NCI-H1436 (cell line): ENCODE results near the gene ZNF224.
"Not testable (repeated sequence)": the region's sequence is repeated elsewhere in the genome, so short reads cannot be mapped to it uniquely, and the experiment has no call there.

Experiments
- DNase-seq: peaks from one replicate; lab custom pipeline; 2025; lab: John Stamatoyannopoulos, UW

ZNF224 gene

GRCh38 chr19:44093931-44094765, at the start of gene ZNF224:
Gene ZNF224, plus strand, starts transcription at chr19:44094361. Its CDS starts 3,513 bp downstream, at chr19:44097874.
- DNase-seq: peak; percentile 79

- peak; percentile 42 for DNase-seq
Measured at GRCh38 chr19:44050740-44051649, 43.2 kb upstream of the ZNF224 start.

GRCh38 chr19:44051650-44052402, 42.3 kb upstream of the ZNF224 start, which contains the start of gene ZNF223:
Gene ZNF223, plus strand, starts transcription at chr19:44052036. Its CDS starts 3,141 bp downstream, at chr19:44055177.
- DNase-seq: peak; percentile 92

GRCh38 chr19:44055870-44056269, 38.3 kb upstream of the ZNF224 start:
- DNase-seq: no peak

- no peak for DNase-seq
Measured at GRCh38 chr19:44059229-44059628, 34.9 kb upstream of the ZNF224 start.

- no peak for DNase-seq
Measured at GRCh38 chr19:44061038-44061437, 33.1 kb upstream of the ZNF224 start.

GRCh38 chr19:44066305-44066704, 27.9 kb upstream of the ZNF224 start:
- no peak for DNase-seq

- DNase-seq: no peak
Measured at GRCh38 chr19:44069415-44069814, 24.7 kb upstream of the ZNF224 start.

- DNase-seq: peak; percentile 82
Measured at GRCh38 chr19:44071824-44072542, 22.2 kb upstream of the ZNF224 start, which contains the start of gene ZNF284. Gene ZNF284, plus strand, starts transcription at chr19:44072159. Its CDS starts 4,231 bp downstream, at chr19:44076390.

GRCh38 chr19:44072543-44073401, 21.4 kb upstream of the ZNF224 start:
- DNase-seq: no peak

- no peak for DNase-seq
Measured at GRCh38 chr19:44076325-44076724, 17.8 kb upstream of the ZNF224 start.

GRCh38 chr19:44092108-44092507, 2.1 kb upstream of the ZNF224 start:
- no peak for DNase-seq

- DNase-seq: no peak
Measured at GRCh38 chr19:44107751-44108150, 13.6 kb downstream of the ZNF224 start.

GRCh38 chr19:44109458-44109857, 15.3 kb downstream of the ZNF224 start:
- no peak for DNase-seq

GRCh38 chr19:44111910-44112463, 17.8 kb downstream of the ZNF224 start:
- DNase-seq: no peak

- no peak for DNase-seq
Measured at GRCh38 chr19:44112802-44113137, 18.6 kb downstream of the ZNF224 start.

- peak; percentile 92 for DNase-seq
Measured at GRCh38 chr19:44113138-44113783, 19.1 kb downstream of the ZNF224 start, which contains the start of gene ZNF225. Gene ZNF225, plus strand, starts transcription at chr19:44113399. Its CDS starts 2,429 bp downstream, at chr19:44115828.

- DNase-seq: no peak
Measured at GRCh38 chr19:44113784-44114390, 19.7 kb downstream of the ZNF224 start.

GRCh38 chr19:44121162-44121561, 27.0 kb downstream of the ZNF224 start:
- DNase-seq: not testable (repeated sequence)
